Thoracic aorta (tissue), 2 donors: ENCODE data around the gene CPXM2. TPM values are rescaled to one million over a fixed set of nuclear protein-coding genes. Genes with fewer than 3 reads are reported as not detected.
A peak's percentile ranks its signal among the peaks of the same experiment; 100 is the strongest.
"Not testable (repeated sequence)": the region's sequence is repeated elsewhere in the genome, so short reads cannot be mapped to it uniquely, and the experiment has no call there.

ENCODE experiments used
- ATAC-seq: fragments of 150-250 bp; one replicate; pipeline ENCODE4 v1.8.0; 2017; ENCODE audit warnings: low read depth; ENCODE audit not compliant: insufficient number of reproducible peaks, low FRiP score
- DNase-seq: peaks from one replicate; pipeline ENCODE4 v3.0.0-alpha.2; 2020; ENCODE audit warnings: low spot score
- H3K27ac ChIP-seq, 2 donors: fragments of 200-600 bp; sonication (generic); 1 replicate in 1 of 2; 2 replicates in 1 of 2; pipeline ENCODE4 v1.5.1; 2016; ENCODE audit warnings: mild to moderate bottlenecking in 2 of 2, moderate library complexity in 2 of 2
- H3K27me3 ChIP-seq: fragments of 200-600 bp; sonication (generic); replicated peaks from 2 replicates; pipeline ENCODE4 v1.6.0; 2016; ENCODE audit warnings: mild to moderate bottlenecking; ENCODE audit not compliant: insufficient read depth
- H3K36me3 ChIP-seq: fragments of 200-600 bp; sonication (generic); one replicate; pipeline ENCODE4 v1.5.1; 2016
- H3K4me1 ChIP-seq, 2 donors: fragments of 200-600 bp; sonication (generic); 1 replicate in 1 of 2; 2 replicates in 1 of 2; pipeline versions ENCODE4 v1.5.1 to v1.6.0; 2016; ENCODE audit warnings: low read depth in 2 of 2, mild to moderate bottlenecking in 1 of 2; ENCODE audit not compliant: control insufficient read depth in 1 of 2
- H3K4me3 ChIP-seq: fragments of 200-600 bp; sonication (generic); 2 replicates; pipeline ENCODE4 v1.5.1; 2016; ENCODE audit warnings: mild to moderate bottlenecking
- H3K9me3 ChIP-seq: fragments of 200-600 bp; sonication (generic); 2 replicates; pipeline ENCODE4 v1.5.1; 2016
- total RNA-seq, 2 donors: library from RNA; depleted of rRNA; stranded (reverse); fragments of >200 nt; gene quantifications; one replicate each; pipeline versions ENCODE4 v1.1.0 to v1.2.3, GENCODE V29; 2016
- TF ChIP-seq, protein P1 (sequence below): fragments of 200-600 bp; sonication (generic); IDR thresholded peaks from one replicate; pipeline ENCODE4 v1.5.1; 2019; ENCODE audit warnings: antibody characterized with exemption

The CPXM2 gene
- total RNA-seq, 2 donors from 2014 or later: 275 to 348 TPM

DNA sequence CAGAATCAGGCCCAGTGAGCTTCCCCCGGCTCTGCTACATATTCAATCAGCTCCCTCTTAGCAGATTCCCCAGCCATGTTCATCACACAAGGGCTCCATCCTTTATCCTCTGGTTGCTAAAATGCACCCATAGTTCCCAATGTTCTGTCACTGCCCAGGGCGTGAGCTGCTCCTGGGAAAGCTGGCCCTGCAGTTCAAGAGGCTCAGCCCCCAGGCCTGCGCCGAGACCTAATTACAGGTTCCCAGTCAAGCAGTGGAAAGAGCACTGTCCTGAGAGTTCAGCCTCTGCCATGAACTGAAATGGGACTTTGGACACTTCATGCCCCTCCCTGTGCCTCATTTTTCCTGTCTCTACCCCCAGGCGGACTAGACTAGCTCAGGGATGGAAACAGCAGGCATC is 149.9 kb downstream of the CPXM2 start:
- no peak for ATAC-seq
- TF ChIP-seq, protein P1, sequence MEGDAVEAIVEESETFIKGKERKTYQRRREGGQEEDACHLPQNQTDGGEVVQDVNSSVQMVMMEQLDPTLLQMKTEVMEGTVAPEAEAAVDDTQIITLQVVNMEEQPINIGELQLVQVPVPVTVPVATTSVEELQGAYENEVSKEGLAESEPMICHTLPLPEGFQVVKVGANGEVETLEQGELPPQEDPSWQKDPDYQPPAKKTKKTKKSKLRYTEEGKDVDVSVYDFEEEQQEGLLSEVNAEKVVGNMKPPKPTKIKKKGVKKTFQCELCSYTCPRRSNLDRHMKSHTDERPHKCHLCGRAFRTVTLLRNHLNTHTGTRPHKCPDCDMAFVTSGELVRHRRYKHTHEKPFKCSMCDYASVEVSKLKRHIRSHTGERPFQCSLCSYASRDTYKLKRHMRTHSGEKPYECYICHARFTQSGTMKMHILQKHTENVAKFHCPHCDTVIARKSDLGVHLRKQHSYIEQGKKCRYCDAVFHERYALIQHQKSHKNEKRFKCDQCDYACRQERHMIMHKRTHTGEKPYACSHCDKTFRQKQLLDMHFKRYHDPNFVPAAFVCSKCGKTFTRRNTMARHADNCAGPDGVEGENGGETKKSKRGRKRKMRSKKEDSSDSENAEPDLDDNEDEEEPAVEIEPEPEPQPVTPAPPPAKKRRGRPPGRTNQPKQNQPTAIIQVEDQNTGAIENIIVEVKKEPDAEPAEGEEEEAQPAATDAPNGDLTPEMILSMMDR: no peak
- H3K9me3 ChIP-seq: peaks cover 3% of the 10 kb centered on the region
- H3K4me3 ChIP-seq: no peak overlapping the region
- DNase-seq: no peak
- no peaks in the 10 kb centered on the region for H3K4me1 ChIP-seq
- H3K27ac ChIP-seq: no peak overlapping the region
- peaks cover 3% of the 10 kb centered on the region for H3K36me3 ChIP-seq
- H3K27me3 ChIP-seq: no peaks in the 10 kb centered on the region

DNA sequence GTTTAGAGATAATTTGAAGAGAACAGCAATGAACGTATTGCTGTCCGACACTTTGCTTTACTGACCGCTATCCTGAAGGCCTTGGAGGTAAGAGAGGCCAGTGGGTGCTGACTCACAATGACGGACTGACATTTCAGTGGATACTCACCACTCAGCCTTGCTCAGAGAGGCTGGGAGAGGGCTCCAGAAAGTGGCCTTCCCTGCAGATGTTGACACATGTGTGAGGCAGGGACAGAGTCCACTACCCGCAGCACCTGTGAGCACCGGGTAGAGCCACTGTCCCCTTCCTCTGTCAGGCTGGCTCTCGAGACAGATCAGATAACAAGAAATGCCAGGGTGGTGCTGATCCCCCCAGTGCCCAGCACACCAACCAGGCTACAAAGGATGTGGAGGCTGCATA is 150.5 kb downstream of the CPXM2 start:
- no peaks in the 10 kb centered on the region for H3K4me1 ChIP-seq
- H3K27ac ChIP-seq: no peak overlapping the region
- DNase-seq: no peak
- ATAC-seq: no peak
- H3K36me3 ChIP-seq: peaks cover 3% of the 10 kb centered on the region
- TF ChIP-seq, protein P1: no peak
- no peaks in the 10 kb centered on the region for H3K27me3 ChIP-seq
- H3K9me3 ChIP-seq: peaks cover 4% of the 10 kb centered on the region
- no peak overlapping the region for H3K4me3 ChIP-seq

- ATAC-seq, H3K4me1 ChIP-seq, DNase-seq, H3K27ac ChIP-seq, H3K27me3 ChIP-seq, H3K9me3 ChIP-seq, H3K4me3 ChIP-seq, H3K36me3 ChIP-seq: not testable (repeated sequence)
Measured at GRCh38 chr10:123736917-123737316, 154.7 kb downstream of the CPXM2 start.

DNA sequence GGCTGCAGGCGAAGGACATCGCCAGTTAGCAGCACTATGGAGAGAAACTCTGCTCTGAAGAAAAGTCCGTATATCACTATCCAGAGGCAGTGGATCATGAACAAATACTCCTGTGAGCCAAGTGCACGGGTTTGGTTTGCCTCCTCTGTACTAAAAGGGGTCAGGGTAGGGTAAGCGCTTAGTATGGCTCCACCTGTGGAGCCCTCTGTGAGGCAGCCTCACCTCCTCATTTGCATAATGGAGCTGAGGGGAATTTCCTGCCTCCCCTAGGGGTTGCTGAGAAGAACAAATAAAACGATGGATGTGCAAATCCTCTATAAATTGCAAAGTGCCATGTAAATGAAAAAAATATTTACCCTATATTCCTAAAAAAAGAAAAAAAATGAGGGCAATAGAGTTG is 162.1 kb downstream of the CPXM2 start:
- TF ChIP-seq, protein P1: no peak
- H3K9me3 ChIP-seq: no peaks in the 10 kb centered on the region

DNA sequence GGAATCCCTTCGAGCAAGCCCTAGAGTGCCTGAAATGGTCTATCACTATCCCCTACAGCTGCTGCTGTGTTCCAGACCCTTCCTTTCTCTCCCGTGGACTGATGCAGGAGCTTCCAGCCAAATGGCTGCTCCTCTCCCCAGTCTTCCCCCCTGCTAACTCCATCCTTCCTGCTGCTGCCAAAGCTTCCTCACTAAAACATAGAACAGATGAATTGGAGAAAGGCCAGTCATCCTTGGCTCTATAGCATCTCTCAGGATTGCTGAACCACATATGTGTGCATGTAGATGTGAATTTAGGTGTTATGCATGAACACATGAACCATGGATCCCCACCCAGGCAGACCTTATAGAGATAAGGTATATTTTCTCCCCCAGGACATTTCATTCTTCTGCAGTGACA is 164.8 kb downstream of the CPXM2 start:
- H3K4me3 ChIP-seq: no peak overlapping the region
- H3K36me3 ChIP-seq: no peaks in the 10 kb centered on the region
- DNase-seq (no peak), ATAC-seq (no peak)
- H3K27me3 ChIP-seq: no peaks in the 10 kb centered on the region
- H3K9me3 ChIP-seq: no peaks in the 10 kb centered on the region
- H3K27ac ChIP-seq: no peak overlapping the region
- peaks cover 0 to 12% of the 10 kb centered on the region in 2 donors for H3K4me1 ChIP-seq
- TF ChIP-seq, protein P1: no peak

More for the DNA sequence above, 162.1 kb downstream of the CPXM2 start:
- Histone ChIP-seq H3K27ac (no peak overlapping the region), H3K4me3 (no peak overlapping the region), H3K4me1 (peaks cover 0 to 12% of the 10 kb centered on the region in 2 donors), H3K27me3 (no peaks in the 10 kb centered on the region), H3K36me3 (no peaks in the 10 kb centered on the region)
- no peak for ATAC-seq
- no peak for DNase-seq

DNA sequence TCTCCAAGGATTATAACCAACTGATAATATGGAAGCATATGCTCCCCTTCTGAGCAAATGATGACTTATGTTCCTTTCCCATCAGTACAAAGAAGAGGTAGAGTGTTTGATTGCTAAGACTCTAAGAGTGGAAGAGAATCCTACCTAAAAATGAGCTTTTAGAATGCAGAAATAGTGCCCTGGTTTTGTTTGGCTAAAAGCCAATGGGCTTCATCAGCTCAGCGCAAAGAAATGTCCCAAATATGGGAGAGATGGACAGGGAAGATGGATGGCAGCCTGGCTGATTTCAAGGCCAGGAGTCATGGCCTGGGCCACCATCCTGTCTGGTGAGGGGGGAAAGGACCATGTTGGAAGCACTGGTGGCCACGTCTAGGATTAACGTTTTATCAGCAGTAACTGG is 165.2 kb downstream of the CPXM2 start:
- H3K4me3 ChIP-seq: no peak overlapping the region

More for the DNA sequence above, 165.2 kb downstream of the CPXM2 start:
- H3K27ac ChIP-seq: no peak overlapping the region
- ATAC-seq: peak; percentile 16
- peaks cover 0 to 12% of the 10 kb centered on the region in 2 donors for H3K4me1 ChIP-seq
- no peaks in the 10 kb centered on the region for H3K27me3 ChIP-seq
- H3K36me3 ChIP-seq: no peaks in the 10 kb centered on the region
- TF ChIP-seq, protein P1: no peak
- H3K9me3 ChIP-seq: no peaks in the 10 kb centered on the region
- no peak for DNase-seq
